Hepatocyte (in vitro differentiated cells): ENCODE data around the gene PHGDH. TPM values are rescaled to one million over a fixed set of nuclear protein-coding genes. Genes with fewer than 3 reads are reported as not detected.
A peak's percentile ranks its signal among the peaks of the same experiment; 100 is the strongest.

Source experiments
- DNase-seq: peaks from one replicate; pipeline ENCODE4 v3.0.0-alpha.2; 2016; ENCODE audit warnings: low spot score
- H2AFZ ChIP-seq: fragments of 200-600 bp; sonication (generic); 2 replicates; pipeline ENCODE4 v1.6.0; 2016; ENCODE audit warnings: antibody characterized with exemption, mild to moderate bottlenecking
- H3K27ac ChIP-seq: fragments of 200-600 bp; sonication (generic); 2 replicates; pipeline ENCODE4 v1.5.1; 2016; ENCODE audit warnings: mild to moderate bottlenecking
- H3K27me3 ChIP-seq: fragments of 200-600 bp; sonication (generic); 2 replicates; pipeline ENCODE4 v1.6.1; 2016
- H3K36me3 ChIP-seq: fragments of 200-600 bp; sonication (generic); replicated peaks from 2 replicates; pipeline ENCODE4 v1.5.1; 2016; ENCODE audit warnings: low read depth; ENCODE audit not compliant: insufficient read depth
- H3K4me1 ChIP-seq: fragments of 200-600 bp; sonication (generic); 2 replicates; pipeline ENCODE4 v1.5.1; 2016; ENCODE audit warnings: mild to moderate bottlenecking, moderate library complexity; ENCODE audit not compliant: insufficient read depth
- H3K4me2 ChIP-seq: fragments of 200-600 bp; sonication (generic); 2 replicates; pipeline ENCODE4 v1.6.0; 2016
- H3K4me3 ChIP-seq: fragments of 200-600 bp; sonication (generic); 2 replicates; pipeline ENCODE4 v1.5.1; 2016; ENCODE audit warnings: mild to moderate bottlenecking
- H3K79me2 ChIP-seq: fragments of 200-600 bp; sonication (generic); 2 replicates; pipeline ENCODE4 v1.6.0; 2017; ENCODE audit warnings: mild to moderate bottlenecking
- H3K9me2 ChIP-seq: fragments of 200-600 bp; sonication (generic); replicated peaks from 2 replicates; pipeline ENCODE4 v1.6.0; 2017; ENCODE audit warnings: mild to moderate bottlenecking; ENCODE audit not compliant: insufficient read depth
- H3K9me3 ChIP-seq: fragments of 200-600 bp; sonication (generic); 2 replicates; pipeline ENCODE4 v1.5.1; 2016; ENCODE audit warnings: low read depth, mild to moderate bottlenecking
- H4K20me1 ChIP-seq: fragments of 200-600 bp; sonication (generic); 2 replicates; pipeline ENCODE4 v1.6.0; 2016; ENCODE audit warnings: mild to moderate bottlenecking; ENCODE audit not compliant: insufficient read depth, poor library complexity, severe bottlenecking
- CTCF ChIP-seq: fragments of 200-600 bp; sonication (generic); IDR thresholded peaks from 2 replicates; pipeline ENCODE4 v1.5.1; 2016; ENCODE audit warnings: antibody characterized with exemption, mild to moderate bottlenecking; ENCODE audit not compliant: poor library complexity
- EZH2 ChIP-seq: fragments of 200-600 bp; sonication (generic); IDR thresholded peaks from 2 replicates; pipeline ENCODE4 v1.6.1; 2016; ENCODE audit warnings: antibody characterized with exemption, mild to moderate bottlenecking, borderline replicate concordance
- EZH2phosphoT487 ChIP-seq: fragments of 200-600 bp; sonication (generic); IDR thresholded peaks from one replicate; pipeline ENCODE4 v1.6.1; 2018; ENCODE audit warnings: antibody characterized with exemption, mild to moderate bottlenecking, low read depth, moderate library complexity; ENCODE audit not compliant: unreplicated experiment, severe bottlenecking
- WGBS: methylation state at CpG from one replicate; pipeline ENCODE4 v1.1.6; 2016; ENCODE audit warnings: low lambda C conversion rate; ENCODE audit errors: missing lambda C conversion rate; 5-methylcytosine and 5-hydroxymethylcytosine counted together
- polyA plus RNA-seq: library from polyadenylated mRNA; unstranded; fragments of >200 nt; fragmentation: Nextera tagmentation; extraction: Ambion mirVana; gene quantifications from 2 replicates; pipeline ENCODE4 v1.2.1, GENCODE V29; 2016
- total RNA-seq: library from RNA; depleted of rRNA; stranded (reverse); fragments of >200 nt; gene quantifications from 2 replicates; pipeline ENCODE4 v1.2.3, GENCODE V29; 2014

PHGDH gene
- 138 and 181 TPM in 2 replicates for total RNA-seq
- 144 and 167 TPM in 2 replicates for polyA plus RNA-seq

- Histone ChIP-seq H3K9me2 (no peaks in the 10 kb centered on the region), H3K36me3 (no peaks in the 10 kb centered on the region), H3K4me3 (peak within 1 kb of the TSS; percentile 94), H3K27ac (peak within 1 kb of the TSS; percentile 86), H2AFZ (peak within 1 kb of the TSS; percentile 76), H3K27me3 (no peaks in the 10 kb centered on the region), H3K9me3 (no peaks in the 10 kb centered on the region), H4K20me1 (peaks cover 11% of the 10 kb centered on the region), H3K79me2 (peaks cover 47% of the 10 kb centered on the region), H3K4me2 (peak within 1 kb of the TSS; percentile 78), H3K4me1 (peaks cover 32% of the 10 kb centered on the region)
- DNase-seq: peak; percentile 89
- TF ChIP-seq EZH2phosphoT487 (no peak), CTCF (no peak), EZH2 (no peak)
- WGBS: 2% methylated on average over 26 of the region's 27 CpGs
These were observed at the start of gene PHGDH for GRCh38 chr1:119711804-119712341. Gene PHGDH (plus strand): TSS chr1:119711934. CDS start chr1:119712023, 89 bp downstream.

GRCh38 chr1:119662034-119662437 is 49.7 kb upstream of the PHGDH start:
- WGBS: 25% methylated on average over 3 of the region's 3 CpGs
- Histone ChIP-seq H2AFZ (no peak overlapping the region), H3K27me3 (no peaks in the 10 kb centered on the region), H3K4me3 (no peak overlapping the region), H3K4me2 (no peak overlapping the region), H4K20me1 (no peaks in the 10 kb centered on the region), H3K27ac (peak overlapping the region; percentile 67), H3K9me3 (no peaks in the 10 kb centered on the region), H3K4me1 (peaks cover 10% of the 10 kb centered on the region), H3K79me2 (no peaks in the 10 kb centered on the region), H3K9me2 (no peaks in the 10 kb centered on the region), H3K36me3 (no peaks in the 10 kb centered on the region)
- TF ChIP-seq EZH2phosphoT487: no peak
- TF ChIP-seq CTCF: no peak
- TF ChIP-seq EZH2: no peak
- DNase-seq: no peak

GRCh38 chr1:119664067-119664466 is 47.7 kb upstream of the PHGDH start:
- no peak for DNase-seq
- Histone ChIP-seq H3K79me2 (no peaks in the 10 kb centered on the region), H3K9me3 (no peaks in the 10 kb centered on the region), H3K4me1 (peaks cover 10% of the 10 kb centered on the region), H3K4me2 (no peak overlapping the region), H2AFZ (no peak overlapping the region), H3K27ac (no peak overlapping the region), H3K9me2 (no peaks in the 10 kb centered on the region), H3K27me3 (no peaks in the 10 kb centered on the region), H3K36me3 (no peaks in the 10 kb centered on the region), H4K20me1 (no peaks in the 10 kb centered on the region), H3K4me3 (no peak overlapping the region)
- TF ChIP-seq EZH2phosphoT487 (no peak), EZH2 (no peak)
- WGBS: 80% methylated on average over 5 of the region's 5 CpGs

GRCh38 chr1:119667173-119667572 is 44.6 kb upstream of the PHGDH start:
- H3K9me2 ChIP-seq: no peaks in the 10 kb centered on the region
- no peak overlapping the region for H3K4me3 ChIP-seq
- H2AFZ ChIP-seq: no peak overlapping the region
- no peaks in the 10 kb centered on the region for H3K9me3 ChIP-seq
- no peak overlapping the region for H3K4me2 ChIP-seq
- H3K36me3 ChIP-seq: no peaks in the 10 kb centered on the region
- H3K27ac ChIP-seq: no peak overlapping the region
- DNase-seq: no peak
- 99% methylated on average over 6 of the region's 6 CpGs for WGBS
- TF ChIP-seq EZH2 (no peak), EZH2phosphoT487 (no peak), CTCF (no peak)
- no peaks in the 10 kb centered on the region for H4K20me1 ChIP-seq
- H3K4me1 ChIP-seq: no peaks in the 10 kb centered on the region
- H3K27me3 ChIP-seq: no peaks in the 10 kb centered on the region
- no peaks in the 10 kb centered on the region for H3K79me2 ChIP-seq
